GM18951 (cell line): ENCODE data around the gene VKORC1L1.
"Not testable (repeated sequence)": the region's sequence is repeated elsewhere in the genome, so short reads cannot be mapped to it uniquely, and the experiment has no call there.

Experiments
- POLR2A ChIP-seq: IDR thresholded peaks from 4 replicates; pipeline ENCODE4 v1.6.1; 2011; ENCODE audit warnings: mild to moderate bottlenecking; ENCODE audit not compliant: insufficient read length, insufficient read depth; ENCODE audit errors: extremely low read depth
- in situ Hi-C: fragments of 300-500 bp; cut with MboI; formaldehyde crosslinking; loops from one replicate; pipeline ENCODE4 v1.12.0; 2022; ENCODE audit warnings: low sequenced_read_pairs, mixed read lengths, inconsistent platforms; ENCODE audit not compliant: unreplicated experiment

Gene VKORC1L1

DNA sequence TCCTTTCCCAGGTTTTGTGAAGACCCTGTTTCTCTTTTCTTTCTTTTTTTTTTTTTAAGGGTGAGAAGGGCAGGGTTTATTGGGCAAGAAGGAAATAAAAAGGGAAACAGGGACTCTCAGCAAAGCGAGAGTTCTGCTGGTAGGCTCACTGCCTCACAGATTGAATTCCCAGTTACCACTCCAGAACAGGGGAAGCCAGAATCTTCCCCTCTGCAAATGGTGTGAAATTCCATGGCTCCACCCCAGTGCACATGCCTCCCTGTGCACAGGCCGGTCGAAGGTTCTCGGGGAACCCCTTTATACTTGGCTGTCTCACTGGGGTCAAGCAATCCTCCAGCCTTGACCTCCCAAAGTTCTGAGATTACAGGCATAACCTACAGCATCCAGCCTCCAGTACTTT lies 119.7 kb downstream of the VKORC1L1 start:
- TF ChIP-seq POLR2A = no peak
- in situ Hi-C loops = no loop called here

DNA sequence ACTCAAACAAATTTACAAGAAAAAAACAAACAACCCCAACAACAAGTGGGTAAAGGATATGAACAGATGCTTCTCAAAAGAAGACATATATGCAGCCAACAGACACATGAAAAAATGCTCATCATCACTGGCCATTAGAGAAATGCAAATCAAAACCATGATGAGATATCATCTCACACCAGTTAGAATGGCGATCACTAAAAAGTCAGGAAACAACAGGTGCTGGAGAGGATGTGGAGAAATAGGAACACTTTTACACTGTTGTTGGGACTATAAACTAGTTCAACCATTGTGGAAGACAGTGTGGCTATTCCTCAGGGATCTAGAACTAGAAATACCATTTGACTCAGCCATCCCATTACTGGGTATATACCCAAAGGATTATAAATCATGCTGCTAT lies 122.1 kb downstream of the VKORC1L1 start:
- in situ Hi-C loops = not testable (repeated sequence)

DNA sequence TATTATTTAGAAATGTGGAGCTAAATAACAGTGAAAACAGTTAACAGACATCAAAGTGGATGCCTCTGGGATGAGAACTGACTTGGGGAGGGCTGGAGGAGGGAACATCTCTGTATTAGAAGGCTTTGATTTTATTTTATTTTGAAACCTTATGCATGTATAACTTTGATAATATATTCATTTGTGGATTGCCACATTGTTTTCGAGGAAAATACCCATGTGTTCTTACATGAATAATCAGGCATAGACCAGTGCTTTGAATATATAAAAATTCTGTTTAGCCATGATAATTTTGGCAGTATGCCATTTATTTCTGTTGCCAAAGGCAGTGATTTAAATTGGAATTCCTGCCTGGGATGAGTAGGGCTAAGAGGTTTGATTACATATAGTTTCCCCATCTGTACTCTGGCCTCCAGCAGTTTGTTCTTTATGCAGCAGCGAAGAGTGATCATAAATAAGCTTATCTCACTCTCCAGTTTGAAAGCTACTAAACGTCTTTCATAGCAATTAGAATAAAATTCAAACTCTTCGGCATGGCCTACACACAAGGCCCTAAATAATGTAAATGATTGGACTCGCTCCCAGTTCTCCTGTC lies 128.0 kb downstream of the VKORC1L1 start:
- in situ Hi-C loops = not testable (repeated sequence)

DNA sequence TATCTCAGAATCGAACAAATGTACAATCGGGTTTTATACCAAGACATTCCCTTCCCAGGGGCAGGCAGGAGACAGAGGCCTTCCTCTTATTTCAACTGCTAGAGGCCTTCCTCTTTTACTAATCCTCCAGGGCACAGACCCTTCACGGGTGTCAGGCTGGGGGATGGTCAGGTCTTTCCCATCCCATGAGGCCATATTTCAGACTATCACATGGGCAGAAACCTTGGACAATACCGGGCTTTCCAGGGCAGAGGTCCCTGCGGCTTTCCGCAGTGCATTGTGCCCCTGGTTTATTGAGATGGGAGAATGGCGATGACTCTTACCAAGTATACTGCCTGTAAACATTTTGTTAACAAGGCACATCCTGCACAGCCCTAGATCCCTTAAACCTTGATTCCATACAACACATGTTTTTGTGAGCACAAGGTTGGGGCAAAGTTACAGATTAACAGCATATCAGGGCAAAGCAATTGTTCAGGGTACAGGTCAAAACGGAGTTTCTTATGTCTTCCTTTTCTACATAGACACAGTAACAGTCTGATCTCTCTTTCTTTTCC lies 132.3 kb downstream of the VKORC1L1 start:
- in situ Hi-C loops = not testable (repeated sequence)

DNA sequence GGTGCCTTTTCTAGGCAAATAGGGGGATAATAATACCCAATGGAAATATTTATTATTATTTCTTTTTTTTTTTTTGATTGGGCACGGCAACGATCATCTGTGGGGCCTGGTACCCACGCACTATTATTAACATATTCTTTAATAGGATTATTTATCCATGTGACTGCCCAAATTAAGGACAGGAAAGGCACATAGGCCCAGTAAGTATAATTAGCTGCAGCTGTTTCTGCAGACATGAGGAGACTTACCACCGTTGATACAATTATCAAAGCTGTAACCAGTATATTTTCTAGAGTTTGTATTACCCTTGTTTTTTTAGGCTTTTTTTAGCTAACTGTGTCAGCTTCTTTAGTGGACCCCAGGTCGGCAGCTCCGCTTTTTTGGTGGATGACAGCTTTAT lies 134.4 kb downstream of the VKORC1L1 start:
- in situ Hi-C loops = no loop called here
- no peak for TF ChIP-seq POLR2A
